Measurements from ENCODE around the gene NXN.

The NXN gene

GRCh38 chr17:802901-803881 lies 176.4 kb downstream of the NXN start:
- no peak overlapping the region for H3K4me3 ChIP-seq (ENCODE audit: low read depth, low read length)
- no peak for TF ChIP-seq CTCF (IDR thresholded peaks at IDR 0.05; ENCODE audit: low read depth, low read length)

GRCh38 chr17:802481-802880 lies 177.1 kb downstream of the NXN start:
- TF ChIP-seq CTCF (IDR thresholded peaks at IDR 0.05; ENCODE audit: low read depth, low read length) = no peak
- H3K4me3 ChIP-seq (ENCODE audit: low read depth, low read length) = no peak overlapping the region

- no peak overlapping the region for H3K4me3 ChIP-seq (ENCODE audit: low read depth, low read length)
- TF ChIP-seq CTCF (IDR thresholded peaks at IDR 0.05; ENCODE audit: low read depth, low read length) = no peak
Measured at GRCh38 chr17:801660-802059, 177.9 kb downstream of the NXN start.

- H3K4me3 ChIP-seq (ENCODE audit: low read depth, low read length) = no peak overlapping the region
Measured at GRCh38 chr17:800446-801242, 178.9 kb downstream of the NXN start.

GRCh38 chr17:799261-799660 lies 180.3 kb downstream of the NXN start:
- no peak for TF ChIP-seq CTCF (IDR thresholded peaks at IDR 0.05; ENCODE audit: low read depth, low read length)

More at GRCh38 chr17:800446-801242, 178.9 kb downstream of the NXN start:
- TF ChIP-seq CTCF (IDR thresholded peaks at IDR 0.05; ENCODE audit: low read depth, low read length) = no peak

GRCh38 chr17:798246-798645 lies 181.3 kb downstream of the NXN start:
- H3K4me3 ChIP-seq (ENCODE audit: low read depth, low read length) = no peak overlapping the region
- TF ChIP-seq CTCF (IDR thresholded peaks at IDR 0.05; ENCODE audit: low read depth, low read length) = no peak

More at GRCh38 chr17:799261-799660, 180.3 kb downstream of the NXN start:
- H3K4me3 ChIP-seq (ENCODE audit: low read depth, low read length) = no peak overlapping the region

Data from WI38 (cell line).